Cardiac muscle cell (in vitro differentiated cells and primary cell): ENCODE results near the gene ANKRD36. TPM values are rescaled to one million over a fixed set of nuclear protein-coding genes. Genes with fewer than 3 reads are reported as not detected.
A peak's percentile ranks its signal among the peaks of the same experiment; 100 is the strongest.
"Not testable (repeated sequence)": the region's sequence is repeated elsewhere in the genome, so short reads cannot be mapped to it uniquely, and the experiment has no call there.

Experiments used
- DNase-seq, 2 donors: peaks; one replicate each; pipeline versions ENCODE4 v3.0.0 to v3.0.0-alpha.2; 2010 to 2017; ENCODE audit warnings: low read depth in 1 of 2, low spot score in 1 of 2
- H3K27ac ChIP-seq: fragments of 200-600 bp; sonication (generic); 2 replicates; pipeline ENCODE4 v1.5.1; 2016
- H3K27me3 ChIP-seq: fragments of 200-600 bp; sonication (generic); 2 replicates; pipeline ENCODE4 v1.6.0; 2016; ENCODE audit warnings: control low read depth
- H3K36me3 ChIP-seq: fragments of 200-600 bp; sonication (generic); 2 replicates; pipeline ENCODE4 v1.5.1; 2016; ENCODE audit warnings: control low read depth
- H3K4me1 ChIP-seq: fragments of 200-600 bp; sonication (generic); 2 replicates; pipeline ENCODE4 v1.8.1; 2017; ENCODE audit warnings: low read depth, mild to moderate bottlenecking, mixed run types
- H3K4me3 ChIP-seq: fragments of 200-600 bp; sonication (generic); 2 replicates; pipeline ENCODE4 v1.5.1; 2016; ENCODE audit warnings: mild to moderate bottlenecking
- H3K9me3 ChIP-seq: fragments of 200-600 bp; sonication (generic); 2 replicates; pipeline ENCODE4 v1.5.1; 2017; ENCODE audit warnings: low read depth, mild to moderate bottlenecking, control low read depth
- CTCF ChIP-seq: IDR thresholded peaks from 2 replicates; pipeline ENCODE4 v1.5.1; 2012; ENCODE audit warnings: low read depth, mild to moderate bottlenecking, low read length
- polyA plus RNA-seq: library from polyadenylated mRNA; unstranded; fragments of >200 nt; fragmentation: Nextera tagmentation; extraction: Ambion mirVana; gene quantifications from 2 replicates; pipeline ENCODE4 v1.2.1, GENCODE V29; 2016
- total RNA-seq: library from RNA; depleted of rRNA; stranded (reverse); fragments of >200 nt; gene quantifications from 2 replicates; pipeline ENCODE4 v1.2.3, GENCODE V29; 2016

ANKRD36 gene
- total and polyA plus RNA-seq, 2 experiments from 2014 or later, result 29.6 to 72.7 TPM

GRCh38 chr2:97088706-97089105 is 24.2 kb upstream of the ANKRD36 start:
- not testable (repeated sequence) for H3K36me3 ChIP-seq, H3K9me3 ChIP-seq, H3K27me3 ChIP-seq, H3K4me1 ChIP-seq, DNase-seq, H3K27ac ChIP-seq, H3K4me3 ChIP-seq

DNA sequence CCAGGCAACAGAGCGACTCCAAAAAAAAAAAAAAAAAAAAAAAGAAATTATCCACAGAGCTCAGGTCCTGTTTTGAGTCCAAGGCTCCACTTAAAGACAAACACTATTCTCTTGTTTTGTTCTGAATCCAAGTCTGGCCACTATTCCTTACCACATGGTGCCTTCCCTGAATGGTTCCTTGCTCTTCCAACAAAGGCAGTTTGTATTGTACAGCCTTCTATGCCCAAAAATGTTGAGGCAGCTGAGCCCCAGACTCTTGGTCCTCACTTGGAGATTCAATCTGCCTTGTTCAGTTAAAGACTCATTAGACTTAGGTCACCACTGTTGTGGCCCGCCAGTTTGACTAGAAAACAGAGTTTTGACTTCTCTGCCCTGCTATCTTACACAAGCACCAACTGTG is 20.0 kb upstream of the ANKRD36 start:
- H3K4me3 ChIP-seq, H3K27me3 ChIP-seq, H3K36me3 ChIP-seq, H3K27ac ChIP-seq, H3K4me1 ChIP-seq, H3K9me3 ChIP-seq, DNase-seq: not testable (repeated sequence)

- not testable (repeated sequence) for H3K36me3 ChIP-seq, H3K9me3 ChIP-seq, DNase-seq, H3K4me3 ChIP-seq, H3K4me1 ChIP-seq, H3K27ac ChIP-seq, H3K27me3 ChIP-seq
These were observed 18.8 kb upstream of the ANKRD36 start for GRCh38 chr2:97093983-97094771.

DNA sequence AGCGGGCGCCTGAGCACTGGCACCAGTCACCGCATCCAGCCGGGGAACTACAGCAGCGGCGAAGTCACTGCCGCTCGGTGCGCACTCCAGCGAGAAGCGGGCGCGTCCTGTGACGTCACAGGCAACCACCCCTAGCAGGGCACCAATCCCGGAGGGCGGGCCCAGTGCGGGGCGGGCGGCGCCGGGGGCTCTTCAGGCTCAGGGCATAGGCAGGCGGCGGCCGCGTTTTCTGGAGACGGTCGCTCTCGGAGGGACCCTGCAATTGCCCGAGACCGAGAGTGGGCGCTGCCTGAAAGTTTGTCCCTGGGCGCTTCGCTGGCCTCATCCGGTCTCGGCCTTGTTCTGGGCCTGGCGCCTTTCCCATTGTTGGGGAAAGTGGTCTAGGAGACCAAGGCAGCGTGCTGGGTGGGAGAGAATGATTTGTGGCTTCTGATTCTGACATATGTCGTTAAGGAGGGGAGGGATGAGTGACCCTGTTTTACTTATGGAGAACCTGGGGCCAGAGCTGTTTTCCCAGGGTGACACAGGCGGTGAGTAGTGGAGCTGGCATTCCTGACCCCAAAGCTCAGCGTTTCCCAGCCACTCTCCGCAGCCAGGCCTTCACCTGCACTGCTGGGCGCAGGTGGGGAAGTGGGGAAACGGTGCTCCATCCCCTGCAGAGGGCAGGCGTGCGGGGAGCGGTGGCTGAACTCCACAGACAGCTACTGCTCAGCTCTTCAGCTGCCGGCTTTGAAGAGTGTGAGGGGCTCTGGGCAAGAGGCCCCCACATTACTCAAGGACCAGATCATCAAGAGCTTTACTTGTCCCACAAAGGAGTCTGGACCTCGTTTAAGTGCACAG is 18.0 kb upstream of the ANKRD36 start, which contains the start of gene FAHD2B:
FAHD2B (minus strand) TSS at position 111 of the 840 bp plus-strand sequence. CDS start 3,176 bp downstream, outside the sequence.
- H3K27me3 ChIP-seq, H3K27ac ChIP-seq, H3K4me1 ChIP-seq, H3K9me3 ChIP-seq, H3K36me3 ChIP-seq: not testable (repeated sequence)
- peak; percentile 74 to 90 for DNase-seq
- peak within 1 kb of the TSS; percentile 19 for H3K4me3 ChIP-seq

GRCh38 chr2:97095661-97096060 is 17.3 kb upstream of the ANKRD36 start:
- H3K4me1 ChIP-seq, result no peaks in the 10 kb centered on the region
- H3K27ac ChIP-seq, result no peak overlapping the region
- no peaks in the 10 kb centered on the region for H3K9me3 ChIP-seq
- H3K36me3 ChIP-seq, result no peaks in the 10 kb centered on the region
- DNase-seq, result no peak
- no peak overlapping the region for H3K4me3 ChIP-seq
- H3K27me3 ChIP-seq, result no peaks in the 10 kb centered on the region
- no peak for TF ChIP-seq CTCF

DNA sequence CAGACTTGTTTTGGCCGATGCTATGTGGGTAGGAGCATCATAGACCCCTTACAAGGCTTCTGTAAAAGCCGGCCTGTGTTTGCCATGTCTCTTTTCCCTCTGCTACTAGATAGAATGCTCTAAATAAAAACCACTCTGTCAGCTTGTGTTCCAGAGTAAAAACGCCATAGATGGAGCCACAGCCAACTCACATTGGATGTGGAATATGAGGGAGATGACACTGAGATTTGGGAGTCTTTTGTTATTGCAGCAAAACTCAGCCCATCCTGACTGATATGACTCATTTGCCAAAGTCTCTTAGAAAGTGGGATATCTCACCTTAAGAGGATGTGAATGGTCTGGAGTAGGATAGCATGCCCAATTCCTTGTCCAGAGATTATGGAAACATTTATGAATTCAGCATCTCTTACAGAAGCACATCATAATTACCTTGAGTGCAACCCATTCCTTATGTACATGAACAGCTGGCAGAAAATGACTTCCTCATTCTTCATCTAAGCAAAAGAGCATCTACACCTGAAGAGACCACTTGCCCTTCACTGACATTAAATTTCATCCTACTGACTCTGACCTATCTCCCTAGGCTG is 14.1 kb upstream of the ANKRD36 start:
- not testable (repeated sequence) for H3K36me3 ChIP-seq, H3K27me3 ChIP-seq, DNase-seq, H3K4me1 ChIP-seq, H3K4me3 ChIP-seq, H3K27ac ChIP-seq, H3K9me3 ChIP-seq

- not testable (repeated sequence) for H3K4me3 ChIP-seq, H3K9me3 ChIP-seq, H3K27ac ChIP-seq, H3K4me1 ChIP-seq, H3K27me3 ChIP-seq, DNase-seq, H3K36me3 ChIP-seq
These were observed 6.1 kb upstream of the ANKRD36 start for GRCh38 chr2:97106878-97107277.

- H3K4me1 ChIP-seq, H3K9me3 ChIP-seq, H3K27me3 ChIP-seq, H3K27ac ChIP-seq, H3K4me3 ChIP-seq, H3K36me3 ChIP-seq, DNase-seq: not testable (repeated sequence)
These were observed 1.7 kb upstream of the ANKRD36 start for GRCh38 chr2:97111246-97111645.
